Measurements from ENCODE around the gene DKK1. TPM values are rescaled to one million over a fixed set of nuclear protein-coding genes. Genes with fewer than 3 reads are reported as not detected.

The DKK1 gene
- polyA plus RNA-seq, 4 donors, result 24.8 to 56.5 (median 38.1) TPM

DNA sequence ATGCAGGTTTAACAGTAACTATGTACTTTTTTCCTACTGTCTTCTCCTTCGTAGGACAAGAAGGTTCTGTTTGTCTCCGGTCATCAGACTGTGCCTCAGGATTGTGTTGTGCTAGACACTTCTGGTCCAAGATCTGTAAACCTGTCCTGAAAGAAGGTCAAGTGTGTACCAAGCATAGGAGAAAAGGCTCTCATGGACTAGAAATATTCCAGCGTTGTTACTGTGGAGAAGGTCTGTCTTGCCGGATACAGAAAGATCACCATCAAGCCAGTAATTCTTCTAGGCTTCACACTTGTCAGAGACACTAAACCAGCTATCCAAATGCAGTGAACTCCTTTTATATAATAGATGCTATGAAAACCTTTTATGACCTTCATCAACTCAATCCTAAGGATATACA is 2.4 kb downstream of the DKK1 start:
- no peak for DNase-seq (ENCODE audit: low read depth in 4 of 4, low spot score in 3 of 4)

DNA sequence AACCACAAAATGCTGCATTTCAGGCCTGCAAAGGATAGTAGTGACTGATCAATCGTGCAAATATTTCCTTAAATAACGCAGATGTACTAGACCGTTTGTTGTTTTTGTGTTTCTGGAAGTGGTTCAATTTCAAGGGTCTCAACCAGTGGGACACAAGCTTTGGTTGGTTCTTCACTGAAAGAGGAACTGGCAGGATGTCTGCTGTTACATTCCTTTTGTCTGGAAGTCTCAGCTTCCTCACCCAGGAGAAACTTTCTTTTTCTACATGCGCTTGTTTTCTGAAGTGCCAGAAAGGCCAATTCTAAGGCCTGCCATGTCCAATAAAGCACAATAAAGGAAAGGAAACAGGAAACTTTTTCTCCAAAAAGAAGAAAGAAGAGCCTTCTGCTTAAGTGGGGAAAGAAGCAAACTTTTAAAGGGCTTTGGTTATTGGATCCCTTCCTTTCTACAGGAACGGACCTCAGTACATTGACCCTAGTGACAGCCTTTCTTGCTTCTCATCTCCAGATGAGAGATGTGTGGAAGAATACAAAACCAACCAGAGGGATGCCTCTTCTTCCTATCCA is 4.1 kb downstream of the DKK1 start:
- no peak for DNase-seq (ENCODE audit: low read depth in 4 of 4, low spot score in 3 of 4)

DNA sequence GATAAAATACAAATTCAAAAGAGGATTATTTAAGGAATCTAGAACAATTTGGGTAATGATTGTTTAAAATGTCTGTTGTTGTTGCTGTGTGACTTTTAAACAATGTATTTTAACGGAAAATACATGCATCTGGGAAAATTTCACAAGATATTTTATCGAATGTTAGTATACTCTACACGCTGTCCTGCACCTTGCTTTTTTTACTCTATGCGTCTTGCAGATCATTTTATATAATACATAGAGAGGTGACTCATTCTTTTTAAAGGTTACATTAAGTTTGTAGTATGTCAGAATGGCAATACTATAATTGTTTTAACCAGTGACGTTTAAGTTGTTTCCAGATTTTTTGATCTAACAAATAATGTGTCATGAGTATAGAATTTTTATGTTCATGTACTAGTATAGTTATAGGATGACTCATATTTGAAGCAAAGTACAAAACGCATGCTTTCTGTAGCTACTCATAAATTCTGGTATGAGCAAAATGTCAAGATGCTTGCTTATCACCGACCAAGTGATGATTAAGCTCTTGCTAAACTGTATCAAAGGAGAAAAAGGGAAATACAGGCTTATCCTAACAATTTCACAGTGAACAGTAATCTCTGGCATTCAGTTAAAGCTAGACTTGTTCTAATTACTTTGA is 4.9 kb downstream of the DKK1 start:
- DNase-seq (ENCODE audit: low read depth in 4 of 4, low spot score in 3 of 4), result no peak

DNA sequence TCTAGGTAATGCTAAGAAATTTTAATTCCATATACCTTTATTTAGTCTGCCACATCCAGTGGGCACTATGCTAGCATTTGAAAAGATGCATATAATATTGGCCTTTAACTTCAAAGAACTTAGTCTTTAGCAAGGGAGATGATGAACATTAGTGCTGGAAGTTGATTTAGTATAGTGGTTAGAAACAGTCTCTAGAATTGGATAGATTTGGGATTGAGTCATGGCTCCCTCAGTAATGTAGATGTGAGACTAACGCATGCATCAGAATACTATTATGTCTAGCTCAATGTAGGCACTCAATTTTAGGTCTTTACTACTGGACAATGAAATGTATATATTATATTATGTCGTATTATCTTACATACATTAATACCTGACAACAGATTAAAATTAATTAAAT is 5.8 kb downstream of the DKK1 start:
- DNase-seq (ENCODE audit: low read depth in 4 of 4, low spot score in 3 of 4), result no peak

DNA sequence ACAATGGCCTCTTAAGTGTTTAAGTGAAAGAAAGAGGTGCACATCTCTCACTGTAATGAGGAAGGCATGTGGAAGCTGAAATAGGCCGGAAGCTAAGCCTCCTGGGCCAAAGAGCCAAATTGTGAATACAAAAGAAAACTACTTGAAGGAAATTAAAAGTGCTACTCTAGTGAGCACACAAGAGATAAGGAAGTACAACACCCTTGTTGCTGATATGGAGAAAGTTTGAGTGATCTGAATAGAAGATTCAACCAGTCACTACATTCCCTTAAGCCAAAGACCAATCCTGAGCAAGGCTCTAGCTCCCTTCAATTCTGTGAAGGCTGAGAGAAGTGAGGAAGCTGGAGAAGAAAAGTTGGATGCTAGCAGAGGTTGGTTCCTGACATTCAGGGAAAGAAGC is 8.2 kb downstream of the DKK1 start:
- no peak for DNase-seq (ENCODE audit: low read depth in 4 of 4, low spot score in 3 of 4)

DNA sequence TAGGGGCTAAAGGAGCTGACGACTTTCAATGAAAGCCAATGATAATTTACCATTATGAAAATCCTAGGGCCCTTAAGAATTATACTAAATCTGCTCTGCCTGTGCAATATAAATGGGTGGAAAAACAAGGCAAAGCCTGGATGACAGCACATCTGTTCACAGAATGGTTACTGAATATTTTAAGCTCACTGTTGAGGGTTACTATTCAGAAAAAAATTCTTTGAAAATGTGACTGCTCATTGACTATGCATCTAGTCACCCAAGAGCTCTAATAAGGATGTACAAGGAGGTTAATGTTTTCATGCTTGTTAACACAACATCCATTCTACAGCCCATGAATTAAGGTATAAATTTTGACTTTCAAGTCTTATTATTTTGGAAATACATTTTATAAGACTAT is 8.9 kb downstream of the DKK1 start:
- no peak for DNase-seq (ENCODE audit: low read depth in 4 of 4, low spot score in 3 of 4)

DNA sequence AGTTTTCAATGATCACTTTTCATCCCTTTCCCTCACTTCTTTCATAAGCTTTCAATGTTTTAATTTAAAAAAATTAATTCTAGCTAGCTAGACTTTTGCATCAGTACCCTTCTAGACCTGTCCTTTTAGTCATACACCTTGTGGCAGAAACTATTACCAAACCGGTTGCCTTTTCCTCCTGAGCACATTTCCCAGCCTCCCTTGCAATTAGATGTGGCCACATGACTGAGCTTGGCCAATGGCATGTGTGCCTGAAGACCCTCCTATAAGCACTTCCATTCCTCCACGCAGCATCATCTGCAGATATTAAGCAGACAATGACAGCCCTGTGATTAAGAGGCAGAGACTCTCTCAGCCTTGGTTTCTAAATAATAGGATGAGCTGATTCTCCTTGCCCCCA is 12.3 kb downstream of the DKK1 start:
- DNase-seq (ENCODE audit: low read depth in 4 of 4, low spot score in 3 of 4), result no peak

DNA sequence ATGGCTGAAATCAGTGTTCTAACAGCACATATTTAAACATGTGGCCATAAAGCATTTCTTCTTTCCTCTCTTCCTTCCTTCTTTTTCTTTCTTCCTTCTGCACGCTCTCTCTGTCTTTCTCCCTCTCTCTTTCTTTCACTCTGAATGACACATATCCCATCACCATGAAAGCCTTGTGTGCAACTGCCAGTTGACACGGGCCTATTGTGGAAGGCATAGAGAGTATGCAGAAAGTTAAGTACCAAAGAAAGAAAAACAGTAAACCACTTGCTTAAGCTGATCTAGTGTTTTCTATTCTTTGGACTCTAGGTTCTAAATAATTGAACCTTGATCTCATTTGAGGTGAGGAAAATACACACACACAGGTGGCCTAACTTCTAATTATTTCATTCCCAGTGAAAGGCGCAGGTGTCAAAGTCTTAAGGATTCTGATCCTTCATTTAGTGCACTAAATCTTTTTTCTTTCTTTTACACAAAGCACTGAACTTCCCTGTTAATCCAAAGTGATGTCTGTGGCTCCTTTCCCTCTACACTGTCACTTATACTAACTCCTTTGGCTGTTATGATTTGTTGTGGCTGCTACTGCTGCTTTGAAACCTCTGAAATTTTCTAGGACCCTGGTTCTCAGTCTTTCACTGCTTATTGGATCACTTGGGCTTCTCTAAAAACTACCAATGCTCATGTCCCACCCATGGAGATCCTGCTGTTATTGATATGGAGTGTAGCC is 17.7 kb downstream of the DKK1 start:
- no peak for DNase-seq (ENCODE audit: low read depth in 4 of 4, low spot score in 3 of 4)

DNA sequence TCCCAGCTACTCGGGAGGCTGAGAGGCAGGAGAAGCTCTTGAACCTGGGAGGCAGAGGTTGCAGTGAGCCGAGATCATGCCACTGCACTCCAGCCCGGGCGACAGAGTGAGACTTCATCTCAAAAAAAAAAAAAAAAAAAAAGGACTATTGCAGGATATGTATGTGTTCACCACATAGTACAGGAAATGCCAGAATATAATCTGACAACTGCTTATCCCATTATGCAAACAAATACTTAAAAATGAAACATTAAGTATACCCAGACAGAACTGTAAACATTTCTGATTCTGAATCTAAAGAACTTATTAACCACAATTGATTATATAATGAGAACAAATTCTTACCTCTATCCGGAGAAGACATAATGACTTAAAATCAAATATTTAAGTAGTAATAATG is 18.7 kb downstream of the DKK1 start:
- DNase-seq (ENCODE audit: low read depth in 4 of 4, low spot score in 3 of 4), result no peak

DNA sequence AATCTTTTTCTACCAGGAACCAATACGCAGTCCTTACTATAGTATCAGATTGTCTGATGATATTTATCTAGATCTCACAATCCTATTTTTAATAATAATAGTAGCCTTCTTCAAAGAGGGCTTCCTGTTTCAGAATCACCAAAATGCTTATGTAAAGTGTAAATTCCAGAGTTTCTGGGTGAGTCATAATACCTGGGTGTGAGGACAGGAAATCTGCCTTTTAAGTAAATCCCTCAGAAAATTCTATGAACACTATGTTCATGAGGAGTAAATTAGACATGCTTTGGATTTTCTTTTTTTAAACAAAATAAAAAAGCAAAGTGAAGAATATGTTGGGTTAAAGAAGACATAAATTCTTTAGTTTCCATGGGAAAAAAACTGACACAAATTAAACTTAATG is 20.5 kb downstream of the DKK1 start:
- DNase-seq (ENCODE audit: low read depth in 4 of 4, low spot score in 3 of 4), result no peak

DNA sequence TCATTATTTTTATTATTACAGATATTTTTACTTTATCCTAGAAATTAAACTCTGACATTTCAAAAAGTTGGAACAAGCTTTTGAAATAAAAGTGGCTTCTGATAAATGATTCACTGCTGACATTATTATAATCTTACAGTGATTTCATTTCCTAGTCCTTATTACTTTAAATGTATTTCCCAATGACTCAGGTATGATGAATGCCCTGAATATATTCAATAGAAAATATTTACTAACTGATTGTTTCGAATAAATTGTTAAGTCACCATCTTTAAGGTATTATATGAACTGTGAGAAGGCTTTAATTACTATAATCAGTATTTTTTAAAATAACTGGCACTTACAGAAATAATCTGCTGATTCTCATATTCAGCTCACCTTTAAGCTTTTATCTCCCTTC is 21.6 kb downstream of the DKK1 start:
- DNase-seq (ENCODE audit: low read depth in 4 of 4, low spot score in 3 of 4), result no peak

DNA sequence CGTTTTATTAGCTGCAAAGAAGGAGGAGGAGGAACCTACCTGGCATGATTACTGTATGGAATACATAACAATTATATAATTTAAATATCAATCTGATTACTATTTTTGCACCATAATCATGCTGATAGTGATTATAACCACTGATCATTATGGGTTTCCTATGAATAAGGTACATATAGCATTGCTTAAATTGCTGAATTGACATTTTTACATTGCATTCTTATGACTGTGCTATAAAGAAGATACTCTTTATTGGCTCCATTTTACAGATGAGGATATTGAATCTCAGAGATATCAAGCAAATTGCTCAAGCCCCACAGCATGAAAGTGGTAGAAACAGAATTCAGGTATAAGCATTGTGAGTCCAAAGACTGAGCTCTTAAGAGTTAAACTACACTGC is 23.1 kb downstream of the DKK1 start:
- no peak for DNase-seq (ENCODE audit: low read depth in 4 of 4, low spot score in 3 of 4)

DNA sequence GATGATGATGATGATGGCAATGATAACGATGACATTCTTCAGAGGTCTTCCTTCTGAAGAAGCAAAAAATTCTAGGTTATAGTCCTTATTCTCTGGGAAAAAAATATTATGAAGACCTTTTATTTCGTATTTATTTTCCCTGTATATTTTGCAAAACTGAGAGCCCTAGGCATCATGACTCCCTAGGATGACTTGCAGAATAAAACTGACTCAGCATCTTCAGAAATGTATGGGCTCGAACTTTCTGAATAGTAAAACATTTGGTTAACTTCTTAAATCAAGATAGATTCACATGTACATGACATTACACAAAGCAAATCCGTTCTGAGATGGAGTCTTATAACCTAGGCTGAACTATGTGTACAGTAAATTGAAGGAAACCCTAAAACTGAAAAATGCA is 29.4 kb downstream of the DKK1 start:
- DNase-seq (ENCODE audit: low read depth in 4 of 4, low spot score in 3 of 4), result no peak

DNA sequence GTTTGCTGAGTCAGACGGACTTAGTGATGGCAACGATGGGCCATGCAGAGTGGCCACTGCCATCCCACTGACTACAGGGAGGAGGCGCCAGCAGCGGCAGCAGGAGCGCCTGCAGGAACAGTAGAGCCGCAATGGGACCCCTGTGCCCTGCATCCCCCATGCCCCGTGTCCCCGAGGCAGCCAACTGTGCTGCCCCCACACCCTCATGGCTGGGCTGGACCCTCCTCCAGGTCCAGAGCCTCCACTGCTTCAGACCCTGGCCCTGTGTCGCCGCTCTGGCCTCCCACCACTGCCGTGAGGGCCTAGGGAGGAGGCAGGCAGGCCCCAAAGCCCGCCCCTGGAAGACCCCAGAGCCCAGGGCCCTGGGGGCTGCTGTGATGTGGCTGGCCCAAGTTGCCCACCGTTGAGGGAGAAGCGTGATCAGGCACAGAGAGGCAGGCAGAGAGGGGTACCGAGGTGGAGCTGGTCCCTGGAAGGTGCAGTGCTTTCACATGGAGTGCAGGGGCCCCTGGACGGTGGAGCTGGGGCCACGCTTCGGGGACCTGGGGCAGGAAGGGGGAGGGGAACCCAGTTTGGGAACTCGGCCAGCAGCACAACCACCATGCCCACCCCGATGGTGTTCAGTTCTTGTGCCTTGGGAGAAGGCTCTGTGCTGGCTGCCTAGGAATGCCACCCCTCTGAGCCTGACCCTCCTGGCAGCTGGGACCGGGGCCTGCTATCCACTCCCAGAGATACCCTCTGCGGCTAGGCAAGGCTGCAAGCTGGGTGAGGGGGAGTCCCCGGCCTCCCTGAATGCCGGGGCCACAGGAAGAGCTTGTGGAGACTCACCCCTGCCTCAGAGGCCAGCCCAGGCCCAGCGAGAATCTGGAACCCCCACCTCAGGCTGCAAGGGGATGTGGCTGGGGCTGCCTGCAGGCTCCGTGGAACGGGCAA is 32.6 kb downstream of the DKK1 start:
- DNase-seq (ENCODE audit: low read depth in 4 of 4, low spot score in 3 of 4), result no peak

DNA sequence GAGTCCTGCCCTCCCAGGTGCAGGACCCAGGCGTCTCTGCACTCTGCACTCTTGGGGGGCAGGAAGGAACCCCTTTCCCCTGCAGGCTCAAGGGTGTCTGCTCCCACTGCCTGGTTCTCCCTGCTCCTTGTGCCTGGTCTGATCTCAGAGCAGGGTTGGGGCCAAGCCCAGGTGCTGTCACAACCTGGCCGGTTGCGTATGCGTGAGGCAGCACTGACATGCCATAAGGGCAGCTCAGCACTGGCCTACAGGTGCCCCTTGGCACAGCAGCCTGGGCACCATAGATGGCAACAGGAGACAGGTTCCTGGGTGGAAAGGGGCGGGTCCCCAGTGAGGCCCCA is 33.2 kb downstream of the DKK1 start:
- DNase-seq (ENCODE audit: low read depth in 4 of 4, low spot score in 3 of 4), result no peak

DNA sequence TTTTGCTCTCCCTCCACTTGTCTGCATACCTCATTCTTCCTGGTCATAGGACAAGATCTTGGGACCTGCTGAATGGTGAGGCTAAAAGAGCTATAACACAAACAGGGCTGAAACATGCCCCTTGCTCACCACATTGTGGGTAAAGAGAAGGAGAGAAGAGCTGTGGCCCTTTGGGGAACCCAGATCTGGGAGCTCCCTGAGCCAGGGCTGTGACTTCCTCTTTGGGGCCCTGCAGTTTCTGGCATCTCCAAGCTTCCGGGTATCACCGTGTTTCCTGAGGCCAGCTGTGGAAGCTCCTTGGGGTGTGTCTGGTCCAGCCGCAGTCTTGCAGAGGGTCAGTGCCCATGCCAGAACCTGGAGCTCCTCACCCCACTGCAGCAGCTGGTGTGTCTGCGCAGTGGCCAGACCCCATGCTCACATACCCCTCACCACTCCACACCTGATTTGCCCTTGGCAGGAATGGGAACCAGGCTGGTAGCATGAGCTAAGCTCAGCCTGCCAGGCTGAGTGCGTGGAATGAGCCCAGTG is 34.0 kb downstream of the DKK1 start:
- DNase-seq (ENCODE audit: low read depth in 4 of 4, low spot score in 3 of 4), result no peak

DNA sequence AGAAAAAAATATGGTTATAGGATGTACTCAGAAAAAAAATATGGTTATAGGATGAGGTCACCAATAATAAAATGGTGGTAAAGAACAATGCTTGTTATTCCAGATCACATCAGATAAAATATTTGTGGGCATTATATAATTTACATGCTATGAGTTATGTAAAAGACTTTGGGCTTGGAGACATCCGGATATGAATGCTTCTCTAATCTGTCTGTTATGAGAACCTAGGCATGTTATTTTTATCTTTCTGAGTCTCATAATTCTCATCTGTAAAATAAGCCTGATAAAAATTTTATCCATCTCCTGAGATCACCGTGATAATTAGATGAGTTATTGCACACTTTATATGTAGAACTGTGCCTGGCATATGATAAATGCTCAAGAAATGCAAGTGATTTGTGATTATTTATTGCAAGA is 37.8 kb downstream of the DKK1 start:
- no peak for DNase-seq (ENCODE audit: low read depth in 4 of 4, low spot score in 3 of 4)

DNA sequence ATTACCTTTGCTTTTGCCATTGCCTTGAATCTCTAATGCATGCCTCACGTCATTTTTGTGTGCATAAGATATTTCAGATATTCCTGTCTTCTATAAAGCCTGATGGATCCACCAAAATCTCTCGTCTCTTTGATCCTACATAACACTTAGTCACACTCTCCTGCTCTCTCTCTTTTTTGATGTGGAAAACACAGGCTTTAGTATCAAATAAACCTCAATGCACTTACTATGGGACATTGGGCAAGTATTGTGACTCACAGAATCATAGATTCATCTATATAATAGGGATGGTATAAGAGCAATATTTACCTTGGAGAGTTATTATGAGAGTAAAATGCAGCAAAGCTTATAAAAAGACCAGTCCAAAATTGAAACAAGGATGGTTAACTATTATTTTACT is 39.1 kb downstream of the DKK1 start:
- DNase-seq (ENCODE audit: low read depth in 4 of 4, low spot score in 3 of 4), result no peak

DNA sequence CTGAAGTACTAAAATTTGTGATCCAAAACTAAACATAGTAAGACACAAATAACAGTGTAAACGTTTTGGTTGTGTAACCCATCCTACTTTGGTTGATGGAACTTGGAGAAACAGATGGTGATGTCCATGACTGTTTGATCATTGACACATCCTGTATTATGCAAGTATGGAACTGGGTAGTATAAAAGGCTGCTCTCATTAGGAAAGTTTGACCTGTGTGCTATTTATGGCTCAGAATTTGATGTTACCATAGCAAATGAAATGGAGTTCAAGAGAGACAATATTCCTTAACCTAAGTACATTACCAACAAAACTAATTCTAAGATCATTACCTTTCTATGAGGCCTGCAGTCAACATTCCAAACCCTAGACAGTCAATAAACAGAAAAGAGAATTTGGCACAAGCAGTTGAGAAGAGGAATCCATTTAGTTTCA is 39.9 kb downstream of the DKK1 start:
- no peak for DNase-seq (ENCODE audit: low read depth in 4 of 4, low spot score in 3 of 4)

DNA sequence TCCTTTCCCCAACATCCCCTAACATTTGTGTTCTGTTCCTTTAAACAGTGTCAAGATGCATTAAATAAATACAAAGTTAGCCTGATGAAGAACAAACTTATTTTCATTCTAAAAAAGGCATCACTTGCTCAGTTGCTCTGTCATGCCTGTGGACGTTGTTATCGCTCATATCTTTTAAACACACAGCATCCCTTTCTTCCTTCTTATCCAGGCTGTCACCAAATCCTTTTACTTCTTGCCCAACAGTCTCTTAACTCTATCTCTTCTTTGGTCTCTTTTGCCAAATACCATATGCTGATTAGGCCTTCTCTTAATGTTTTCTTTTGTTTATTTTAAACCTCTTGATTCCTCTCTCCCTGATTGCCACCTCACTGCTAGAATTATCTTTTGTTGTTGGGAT is 43.9 kb downstream of the DKK1 start:
- DNase-seq (ENCODE audit: low read depth in 4 of 4, low spot score in 3 of 4), result no peak

DNA sequence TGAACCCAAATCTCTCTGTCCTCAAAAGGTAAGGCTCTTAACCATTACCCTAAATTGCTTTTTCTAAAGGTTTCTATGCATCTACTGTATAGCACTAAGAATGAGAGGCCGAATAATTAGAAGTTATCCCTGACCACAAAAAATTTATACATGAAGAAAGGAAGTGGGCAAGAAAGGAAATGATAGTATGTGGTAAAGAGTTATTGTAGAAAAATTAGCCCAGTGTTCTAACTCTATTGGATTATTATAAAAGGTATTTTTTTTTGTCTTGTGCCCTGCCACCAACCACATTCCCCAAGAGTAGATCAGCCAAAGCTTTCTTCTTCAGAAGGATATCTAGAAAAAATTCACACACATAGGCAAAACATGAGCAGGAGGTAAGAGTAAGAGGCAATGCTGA is 45.4 kb downstream of the DKK1 start:
- no peak for DNase-seq (ENCODE audit: low read depth in 4 of 4, low spot score in 3 of 4)

Measured in left renal pelvis (tissue), 4 donors.